Measurements from ENCODE around the gene HSD3B7. TPM values are rescaled to one million over a fixed set of nuclear protein-coding genes. Genes with fewer than 3 reads are reported as not detected.

The HSD3B7 gene
- total RNA-seq, 1 experiment from 2014 or later: 5.5 TPM

DNA sequence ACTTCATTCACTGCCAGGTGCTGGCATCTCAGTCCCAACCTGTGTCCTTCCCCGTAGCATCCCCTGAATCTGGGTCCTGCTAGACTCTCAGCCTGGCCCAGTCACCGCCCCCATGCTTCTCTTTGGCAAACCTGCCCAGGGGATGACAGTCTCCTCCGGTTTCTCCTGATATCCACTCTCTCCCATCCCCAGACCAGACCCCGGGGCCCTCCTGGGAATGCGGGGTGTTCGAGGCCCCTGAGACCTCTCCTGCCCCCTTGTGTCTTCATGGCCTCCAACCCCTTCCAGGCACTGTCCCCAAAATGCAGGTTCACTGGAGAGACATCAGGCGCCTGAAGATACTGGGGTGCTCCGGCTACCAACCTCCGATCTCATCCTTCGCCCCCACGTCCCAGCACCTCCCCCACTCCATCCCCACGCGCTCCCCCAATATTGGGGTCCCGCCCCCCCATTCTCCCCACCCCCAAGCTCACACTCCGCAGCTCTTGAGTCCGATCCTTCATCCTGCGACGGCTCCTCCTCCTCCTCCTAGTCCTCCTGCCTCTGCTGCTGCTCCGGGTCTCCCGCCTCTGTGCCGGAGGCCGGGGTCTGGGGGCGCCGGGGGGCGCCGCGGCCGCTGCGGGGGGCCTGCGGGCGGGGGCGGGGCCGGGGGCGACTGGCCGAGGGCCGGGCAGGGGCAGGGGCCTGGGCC lies 25.0 kb downstream of the HSD3B7 start:
- H2BK5ac ChIP-seq (ENCODE audit: insufficient read length, low read length): no peak overlapping the region
- Mint-ChIP-seq H3K36me3 (ENCODE audit: insufficient read depth in 1 of 3, low read depth in 3 of 3) (no peaks in the 10 kb centered on the region; a peak in 1 of 7 replicates), H3K27me3 (ENCODE audit: low read depth) (peaks cover 36% of the 10 kb centered on the region), H3K4me3 (peak overlapping the region; percentile 72 to 86), H3K27ac (peak overlapping the region in 2 of 3 experiments; percentile 41 to 81; a peak in 1 of 7 replicates), H3K9me3 (no peaks in the 10 kb centered on the region; a peak in 1 of 5 replicates), H3K4me1 (peaks cover 24 to 39% of the 10 kb centered on the region in 2 experiments)
- H3K18ac ChIP-seq (ENCODE audit: insufficient read length, low read depth, low read length): no peak overlapping the region
- H2AFZ ChIP-seq (ENCODE audit: low read length): no peak overlapping the region
- peak overlapping the region; percentile 44 for H3K4me2 ChIP-seq (ENCODE audit: insufficient read depth, insufficient read length, low read length)
- H3K79me2 ChIP-seq (ENCODE audit: insufficient read depth, low read length): no peaks in the 10 kb centered on the region
- no peaks in the 10 kb centered on the region for H3K27me3 ChIP-seq (ENCODE audit: insufficient read depth, low read length)
- H4K20me1 ChIP-seq (ENCODE audit: control insufficient read depth, insufficient read depth, insufficient read length): no peaks in the 10 kb centered on the region
- H3K56ac ChIP-seq (ENCODE audit: insufficient read length, low read depth, low read length): no peak overlapping the region
- no peak overlapping the region for H2BK12ac ChIP-seq (ENCODE audit: insufficient read length, low read depth, low read length)
- no peak overlapping the region for H4K5ac ChIP-seq (ENCODE audit: insufficient read length, low read depth, low read length)
- DNase-seq: no peak
- H2BK20ac ChIP-seq (ENCODE audit: low read depth, low read length, poor library complexity, severe bottlenecking): no peak overlapping the region
- H4K8ac ChIP-seq (replicated peaks; ENCODE audit: insufficient read length, low read depth, low read length): no peak overlapping the region
- H2AK5ac ChIP-seq (ENCODE audit: insufficient read length, low read length): no peak overlapping the region
- no peak overlapping the region for H3K9ac ChIP-seq (ENCODE audit: extremely low read depth, insufficient read length, low read length)
- peaks cover 3% of the 10 kb centered on the region; the same call in 1 of the 2 replicates for H3K4me1 ChIP-seq (ENCODE audit: insufficient read depth, low read length)
- no peak overlapping the region for H3K23ac ChIP-seq (ENCODE audit: insufficient read length, low read depth, low read length)
- no peak overlapping the region; the same call in 1 of the 2 replicates for H3K14ac ChIP-seq (ENCODE audit: insufficient read depth, low read length)
- H3T11ph ChIP-seq (ENCODE audit: low read length): no peak overlapping the region
- no peaks in the 10 kb centered on the region for H3K9me3 ChIP-seq (ENCODE audit: control insufficient read depth, low read depth, low read length)
- H3K27ac ChIP-seq (ENCODE audit: insufficient read length, low read depth, low read length): no peak overlapping the region
- H2BK120ac ChIP-seq (ENCODE audit: low read depth, low read length, poor library complexity, severe bottlenecking): no peak overlapping the region
- H2BK15ac ChIP-seq (ENCODE audit: low read depth, low read length): no peak overlapping the region
- H4K91ac ChIP-seq (ENCODE audit: insufficient read length, low read depth, low read length): no peak overlapping the region
- TF ChIP-seq, protein P1, sequence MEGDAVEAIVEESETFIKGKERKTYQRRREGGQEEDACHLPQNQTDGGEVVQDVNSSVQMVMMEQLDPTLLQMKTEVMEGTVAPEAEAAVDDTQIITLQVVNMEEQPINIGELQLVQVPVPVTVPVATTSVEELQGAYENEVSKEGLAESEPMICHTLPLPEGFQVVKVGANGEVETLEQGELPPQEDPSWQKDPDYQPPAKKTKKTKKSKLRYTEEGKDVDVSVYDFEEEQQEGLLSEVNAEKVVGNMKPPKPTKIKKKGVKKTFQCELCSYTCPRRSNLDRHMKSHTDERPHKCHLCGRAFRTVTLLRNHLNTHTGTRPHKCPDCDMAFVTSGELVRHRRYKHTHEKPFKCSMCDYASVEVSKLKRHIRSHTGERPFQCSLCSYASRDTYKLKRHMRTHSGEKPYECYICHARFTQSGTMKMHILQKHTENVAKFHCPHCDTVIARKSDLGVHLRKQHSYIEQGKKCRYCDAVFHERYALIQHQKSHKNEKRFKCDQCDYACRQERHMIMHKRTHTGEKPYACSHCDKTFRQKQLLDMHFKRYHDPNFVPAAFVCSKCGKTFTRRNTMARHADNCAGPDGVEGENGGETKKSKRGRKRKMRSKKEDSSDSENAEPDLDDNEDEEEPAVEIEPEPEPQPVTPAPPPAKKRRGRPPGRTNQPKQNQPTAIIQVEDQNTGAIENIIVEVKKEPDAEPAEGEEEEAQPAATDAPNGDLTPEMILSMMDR (conservative IDR thresholded peaks at IDR 0.05): peak; percentile 26; the same call in 1 of the 3 replicates
- WGBS (ENCODE audit: extremely low coverage, insufficient read length, low lambda C conversion rate): no CpG with 5 or more reads among the region's 36 CpGs
- H3K79me1 ChIP-seq (ENCODE audit: insufficient read depth, low read depth, low read length, poor library complexity, severe bottlenecking): no peaks in the 10 kb centered on the region
- peaks cover 5% of the 10 kb centered on the region for H3K23me2 ChIP-seq (ENCODE audit: insufficient read length, low read depth, low read length, poor library complexity, severe bottlenecking)
- H3K4ac ChIP-seq (ENCODE audit: low read depth, low read length): no peak overlapping the region
